Ecto neural progenitor cell (in vitro differentiated cells): ENCODE results near the gene SMIM44.
"Not testable (repeated sequence)": the region's sequence is repeated elsewhere in the genome, so short reads cannot be mapped to it uniquely, and the experiment has no call there.

ENCODE experiments used
- DNase-seq: peaks from one replicate; pipeline ENCODE4 v3.0.0-alpha.2; 2018; ENCODE audit warnings: low spot score

SMIM44 gene

DNA sequence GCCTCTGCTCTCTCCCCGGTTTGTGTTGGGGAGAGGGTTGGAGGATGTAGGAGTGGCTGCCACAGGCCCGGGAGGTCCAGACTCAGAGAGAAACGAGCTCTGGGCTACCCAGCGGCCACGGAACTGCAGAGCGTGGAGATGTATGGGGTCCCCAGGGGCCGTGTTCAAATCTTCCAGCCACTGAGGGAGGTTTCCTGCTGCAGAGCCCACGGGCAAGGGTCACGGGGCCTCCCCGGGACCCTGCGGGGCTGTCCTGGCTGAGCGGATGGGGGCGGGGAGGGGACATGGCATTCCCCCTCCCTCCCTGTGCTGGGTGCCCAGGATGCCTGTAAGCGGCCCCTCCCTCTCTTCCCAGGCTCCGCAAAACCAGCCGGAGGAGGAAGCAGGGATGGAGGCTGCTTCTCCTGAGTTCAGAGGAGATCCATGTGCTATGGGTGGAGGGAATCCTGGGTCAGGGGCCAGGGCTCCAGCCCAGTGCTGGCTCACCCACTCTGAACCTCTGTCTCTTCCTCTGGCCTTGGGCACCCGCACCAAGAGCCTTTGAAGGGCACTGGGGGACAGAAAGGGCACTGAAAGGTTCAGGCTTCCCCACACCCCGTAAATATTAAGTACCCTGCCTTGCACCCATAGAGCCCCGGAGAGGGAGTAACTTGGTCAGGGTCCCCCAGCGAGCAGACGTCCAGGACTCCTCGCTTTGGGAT lies 25.6 kb downstream of the SMIM44 start:
- DNase-seq = peak; percentile 47

DNA sequence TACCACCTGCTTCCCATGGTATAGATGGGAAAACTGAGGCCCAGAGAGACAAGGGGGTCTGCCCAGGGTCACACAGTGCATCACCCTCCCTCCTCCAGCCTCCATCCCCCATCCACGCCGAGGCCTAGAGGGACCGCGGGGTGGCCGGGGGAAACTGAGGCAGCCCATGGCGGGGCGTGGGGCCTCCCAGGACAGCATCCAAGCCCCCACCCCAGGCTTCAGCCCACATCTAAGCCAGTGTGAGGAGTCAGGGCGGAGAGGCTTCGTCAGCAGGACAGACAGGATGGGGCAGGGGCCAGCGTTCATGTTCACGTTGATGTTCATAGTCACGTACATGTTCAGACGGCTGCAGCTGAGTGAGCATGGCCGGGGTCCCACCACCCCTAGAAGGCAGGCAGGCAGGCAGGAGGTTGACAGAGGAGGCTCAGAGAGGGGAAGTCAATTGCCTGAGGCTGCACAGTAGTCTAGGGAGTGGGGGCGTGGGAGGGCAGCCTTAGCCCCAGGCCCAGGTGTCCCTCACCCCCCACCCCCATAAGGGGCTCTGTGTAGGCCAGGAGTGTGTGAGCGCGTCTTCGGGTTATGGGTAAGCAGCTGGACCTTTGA lies 26.2 kb downstream of the SMIM44 start:
- peak; percentile 47 for DNase-seq

DNA sequence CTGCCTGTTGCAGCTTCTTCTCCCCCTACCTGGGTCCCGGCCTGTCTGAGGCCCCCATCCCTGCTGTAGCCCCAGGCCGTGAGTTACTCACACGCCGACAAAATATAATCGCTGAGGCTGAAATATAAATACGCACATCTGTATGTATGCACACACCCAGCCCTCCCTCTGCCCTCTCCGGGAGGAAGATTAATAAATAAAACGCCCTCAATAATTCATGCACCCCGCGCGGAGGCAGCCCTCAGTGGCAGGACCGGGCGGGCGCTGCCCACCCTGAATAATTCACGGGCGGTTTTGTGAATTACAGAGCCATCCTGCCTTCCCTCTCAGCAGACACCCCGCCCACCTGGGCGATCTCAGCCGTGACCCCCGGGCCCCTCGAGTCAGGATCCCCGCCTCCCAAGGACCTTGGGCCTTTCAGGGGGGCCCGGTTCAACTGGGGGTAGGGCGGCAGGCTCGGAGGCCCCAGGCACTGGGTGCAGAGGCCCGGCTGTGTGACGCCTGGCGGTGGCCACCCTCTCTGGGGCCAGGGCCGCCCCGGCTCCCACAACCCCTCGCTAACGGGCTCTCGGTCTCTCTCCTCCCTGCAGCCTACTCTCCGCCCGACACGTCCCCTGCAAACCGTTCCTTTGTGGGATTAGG lies 27.2 kb downstream of the SMIM44 start:
- DNase-seq = no peak

DNA sequence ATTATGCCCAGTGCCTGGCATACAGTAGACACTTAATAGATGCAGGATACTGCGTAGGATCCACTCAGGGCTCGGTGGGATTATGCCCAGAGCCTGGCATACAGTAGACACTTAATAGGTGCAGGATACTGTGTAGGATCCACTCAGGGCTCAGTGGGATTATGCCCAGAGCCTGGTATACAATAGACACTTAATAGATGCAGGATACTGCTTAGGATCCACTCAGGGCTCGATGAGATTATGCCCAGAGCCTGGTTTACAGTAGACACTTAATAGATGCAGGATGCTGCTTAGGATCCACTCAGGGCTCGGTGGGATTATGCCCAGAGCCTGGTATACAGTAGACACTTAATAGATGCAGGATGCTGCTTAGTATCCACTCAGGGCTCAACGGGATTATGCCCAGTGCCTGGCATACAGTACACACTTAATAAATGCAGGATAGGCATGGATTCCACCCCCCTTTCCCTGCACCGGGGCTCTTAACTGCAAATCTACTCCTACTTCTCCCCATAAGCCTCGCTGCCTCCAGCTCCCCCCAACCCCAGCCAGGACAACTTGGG lies 27.8 kb downstream of the SMIM44 start:
- DNase-seq = no peak

DNA sequence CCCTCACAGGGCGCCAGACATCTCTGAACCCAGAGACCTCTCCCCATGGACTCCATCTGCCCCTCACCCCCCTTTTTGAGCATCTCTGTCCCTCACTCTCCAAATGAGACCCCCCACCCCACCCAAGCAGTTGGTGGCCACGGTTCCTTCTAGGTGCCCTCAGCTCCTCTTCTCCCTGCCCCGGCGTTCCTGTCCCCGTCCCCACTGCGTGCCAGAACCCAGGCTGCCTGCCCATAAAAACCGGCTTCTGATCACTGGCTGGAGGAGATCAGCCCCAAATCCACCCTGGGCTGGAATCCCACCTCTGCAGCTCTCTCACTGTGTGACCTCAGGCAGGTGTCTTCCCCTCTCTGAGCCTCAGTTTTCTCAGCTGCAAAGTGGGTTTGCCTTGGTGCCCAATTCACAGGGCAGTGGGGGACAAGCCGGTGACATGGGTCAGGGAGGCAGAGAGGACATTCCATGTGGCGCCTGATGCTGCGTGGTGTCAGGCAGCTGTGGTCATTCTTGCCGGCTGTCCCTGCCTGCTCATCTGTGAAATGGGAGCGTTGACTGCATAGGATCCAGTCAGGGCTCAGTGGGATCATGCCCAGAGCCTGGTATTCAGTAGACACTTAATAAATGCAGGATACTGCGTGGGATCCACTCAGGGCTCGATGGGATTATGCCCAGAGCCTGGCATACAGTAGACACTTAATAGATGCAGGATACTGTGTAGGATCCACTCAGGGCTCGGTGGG lies 28.4 kb downstream of the SMIM44 start:
- DNase-seq = no peak

DNA sequence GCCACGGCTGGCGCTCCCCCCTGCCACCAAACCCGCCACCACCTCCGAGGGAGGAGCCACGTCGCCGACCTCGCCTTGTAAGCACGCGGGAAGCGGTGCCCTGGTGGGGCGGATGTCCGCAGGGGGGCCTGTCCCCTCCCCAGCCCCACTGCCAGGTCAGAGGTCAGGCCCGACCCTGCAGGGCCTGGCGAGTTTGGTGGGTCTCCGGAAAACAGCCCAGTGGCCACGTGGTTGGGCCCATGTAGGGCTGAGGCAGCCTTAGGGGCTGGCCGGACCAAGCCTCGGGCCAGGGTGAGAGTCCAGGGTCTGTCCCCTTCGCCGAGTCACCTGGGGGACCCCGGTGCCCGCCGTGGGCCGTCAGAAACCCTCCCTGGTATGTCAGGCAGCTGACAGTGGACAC lies 29.4 kb downstream of the SMIM44 start:
- no peak for DNase-seq

DNA sequence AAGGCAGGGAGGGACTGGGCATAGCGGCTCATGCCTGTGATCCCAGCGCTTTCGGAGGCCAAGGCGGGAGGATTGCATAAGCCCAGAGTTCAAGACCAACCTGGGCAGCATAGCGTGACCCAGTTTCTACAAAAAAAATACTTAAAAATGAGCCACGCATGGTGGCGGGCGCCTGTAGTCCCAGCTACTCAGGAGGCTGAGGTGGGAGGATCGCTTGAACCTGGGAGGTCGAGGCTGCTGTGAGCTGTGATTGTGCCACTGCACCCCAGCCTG lies 30.4 kb downstream of the SMIM44 start:
- DNase-seq = not testable (repeated sequence)

DNA sequence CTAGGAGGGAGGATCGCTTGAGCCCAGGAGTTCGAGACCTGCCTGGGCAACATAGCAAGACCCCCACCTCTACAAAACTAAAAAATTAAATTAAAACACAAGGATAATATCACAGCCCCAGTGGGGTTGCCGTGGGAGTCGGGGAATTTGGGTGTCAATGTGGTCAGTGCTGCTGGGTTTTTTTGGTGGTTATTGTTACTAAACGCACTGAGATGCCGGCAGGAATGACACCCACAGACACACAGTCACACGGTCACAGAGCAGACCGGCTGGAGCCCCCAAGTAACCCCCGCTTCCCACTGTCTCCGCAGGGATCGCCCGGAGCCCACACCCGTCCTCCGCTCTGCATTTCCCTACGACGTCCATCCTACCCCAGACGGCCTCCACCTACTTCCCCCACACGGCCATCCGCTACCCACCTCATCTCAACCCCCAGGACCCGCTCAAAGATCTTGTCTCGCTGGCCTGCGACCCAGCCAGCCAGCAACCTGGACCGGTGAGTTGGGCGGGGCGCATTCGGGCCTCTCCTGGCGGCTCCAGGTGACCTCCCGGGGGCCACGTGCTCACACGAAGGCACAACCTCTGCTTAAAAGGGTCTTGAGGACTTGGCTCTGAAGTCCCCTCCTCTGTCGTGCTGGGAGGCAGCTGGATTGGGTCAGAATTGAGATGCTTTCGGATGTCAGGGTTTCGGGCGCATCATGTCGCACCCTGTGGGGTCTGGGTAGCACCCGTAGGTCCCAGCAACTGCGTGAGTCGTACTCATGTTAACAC lies 30.9 kb downstream of the SMIM44 start:
- no peak for DNase-seq

DNA sequence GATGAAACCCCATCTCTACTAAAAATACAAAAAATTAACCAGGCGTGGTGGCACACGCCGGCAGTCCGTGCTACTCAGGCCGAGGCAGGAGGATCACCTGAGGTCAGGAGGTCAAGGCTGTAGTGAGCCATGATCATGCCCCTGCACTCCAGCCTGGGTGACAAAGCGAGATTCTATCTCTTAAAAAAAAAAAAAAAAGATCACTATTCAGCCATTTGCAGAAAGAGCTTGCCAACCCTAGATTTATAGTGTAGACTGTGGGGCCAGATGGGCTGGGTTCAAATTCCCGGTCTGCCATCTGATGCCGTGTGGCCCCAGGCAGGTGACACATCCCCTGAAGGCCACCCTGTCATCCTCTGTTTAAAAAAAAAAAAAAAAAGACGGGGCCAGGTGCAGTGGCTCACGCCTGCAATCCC lies 31.8 kb downstream of the SMIM44 start:
- DNase-seq = no peak

DNA sequence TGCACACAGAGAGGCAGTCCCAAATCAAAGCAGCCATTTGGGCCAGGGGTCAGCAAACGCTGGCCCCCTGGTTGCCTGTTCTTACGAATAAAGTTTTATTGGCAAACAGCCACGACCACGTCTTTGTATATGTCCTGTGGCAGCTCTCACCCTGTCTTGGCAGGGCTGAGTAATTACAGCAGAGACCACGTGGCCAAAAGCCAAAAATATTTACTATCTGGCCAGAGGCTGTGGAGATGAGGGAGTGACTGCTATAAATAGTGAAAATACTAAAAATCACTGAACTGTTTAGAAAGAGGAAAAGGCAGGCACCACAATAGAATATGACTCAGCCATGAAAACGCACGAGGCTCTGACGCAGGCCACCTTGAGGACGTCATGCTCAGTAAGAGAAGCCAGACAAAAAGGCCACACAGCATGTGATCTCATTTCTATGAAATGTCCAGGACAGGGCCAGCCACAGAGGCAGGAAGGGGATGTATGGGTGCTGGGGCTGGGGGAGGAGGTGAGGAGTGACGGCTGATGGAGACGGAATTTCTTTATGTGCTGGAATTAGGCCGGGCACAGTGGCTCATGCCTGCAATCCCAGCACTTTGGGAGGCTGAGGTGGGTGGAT lies 32.3 kb downstream of the SMIM44 start:
- DNase-seq = no peak

DNA sequence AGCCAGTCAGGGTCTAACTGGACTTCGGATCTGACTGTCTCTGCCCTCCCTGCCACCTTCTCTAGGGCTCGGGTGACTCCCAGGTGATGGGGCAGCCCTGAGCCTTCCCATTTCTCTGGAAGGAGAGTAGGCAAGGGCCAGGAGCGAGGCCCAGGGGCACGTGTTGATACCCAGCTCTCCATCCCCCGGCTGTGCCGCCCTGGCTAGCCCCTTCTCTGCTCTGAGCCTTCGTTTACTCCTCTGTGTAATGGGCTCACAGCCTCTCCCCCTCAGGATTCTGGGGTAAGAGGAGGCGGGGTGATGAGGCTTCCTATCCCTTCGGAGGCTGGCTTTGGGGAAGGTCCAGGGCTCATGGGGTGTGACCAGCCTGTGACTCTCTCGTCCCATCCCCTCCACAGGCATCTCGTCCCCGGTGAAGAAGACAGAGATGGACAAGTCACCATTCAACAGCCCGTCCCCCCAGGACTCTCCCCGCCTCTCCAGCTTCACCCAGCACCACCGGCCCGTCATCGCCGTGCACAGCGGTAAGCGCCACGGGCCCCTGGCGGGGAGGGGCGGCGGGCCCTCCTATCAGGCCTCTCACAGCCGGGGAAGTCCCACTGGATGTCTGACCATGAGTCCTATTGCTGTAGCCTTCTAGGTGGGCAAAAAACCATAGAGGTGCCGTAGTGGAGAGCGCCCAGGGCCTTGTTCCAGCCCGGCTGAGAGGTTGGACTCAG lies 34.5 kb downstream of the SMIM44 start:
- no peak for DNase-seq

DNA sequence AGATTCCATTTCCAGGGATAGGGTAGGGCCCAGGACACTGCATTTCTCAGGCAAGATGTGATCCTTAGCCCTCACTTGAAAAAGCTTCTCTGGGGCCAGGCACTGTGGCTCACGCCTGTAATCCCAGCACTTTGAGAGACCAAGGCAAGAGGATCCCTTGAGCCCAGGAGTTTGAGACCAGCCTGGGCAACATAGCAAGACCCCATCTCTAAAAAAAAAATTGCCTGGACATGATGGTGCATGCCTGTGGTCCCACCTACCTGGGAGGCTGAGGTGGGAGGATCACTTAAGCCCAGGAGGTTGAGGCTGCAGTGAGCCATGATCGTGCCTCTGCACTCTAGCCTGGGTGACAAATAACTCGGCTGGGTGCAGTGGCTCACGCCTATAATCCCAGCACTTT lies 36.6 kb downstream of the SMIM44 start:
- not testable (repeated sequence) for DNase-seq

DNA sequence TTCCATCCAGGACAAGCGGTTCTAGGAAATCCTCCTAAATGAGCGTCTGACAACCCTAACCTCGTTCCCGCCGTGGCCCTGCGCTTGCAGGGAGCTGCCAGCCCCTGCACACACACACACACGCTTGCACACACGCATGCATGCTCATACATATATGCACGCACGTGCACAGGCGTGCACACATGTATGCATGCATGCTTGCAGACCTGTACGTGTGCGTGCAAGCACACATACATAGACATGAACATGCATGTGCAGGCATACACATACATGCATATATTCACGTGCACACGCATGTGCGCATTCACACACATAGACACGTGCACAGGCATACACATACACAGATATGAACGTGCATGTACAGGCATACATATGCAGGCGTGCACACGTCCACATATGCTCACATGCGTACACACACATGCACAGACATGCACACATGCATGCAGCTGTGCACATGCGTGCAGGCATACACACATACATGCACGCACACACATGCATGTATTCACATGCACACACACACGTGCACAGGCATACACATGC lies 38.5 kb downstream of the SMIM44 start:
- DNase-seq = no peak

DNA sequence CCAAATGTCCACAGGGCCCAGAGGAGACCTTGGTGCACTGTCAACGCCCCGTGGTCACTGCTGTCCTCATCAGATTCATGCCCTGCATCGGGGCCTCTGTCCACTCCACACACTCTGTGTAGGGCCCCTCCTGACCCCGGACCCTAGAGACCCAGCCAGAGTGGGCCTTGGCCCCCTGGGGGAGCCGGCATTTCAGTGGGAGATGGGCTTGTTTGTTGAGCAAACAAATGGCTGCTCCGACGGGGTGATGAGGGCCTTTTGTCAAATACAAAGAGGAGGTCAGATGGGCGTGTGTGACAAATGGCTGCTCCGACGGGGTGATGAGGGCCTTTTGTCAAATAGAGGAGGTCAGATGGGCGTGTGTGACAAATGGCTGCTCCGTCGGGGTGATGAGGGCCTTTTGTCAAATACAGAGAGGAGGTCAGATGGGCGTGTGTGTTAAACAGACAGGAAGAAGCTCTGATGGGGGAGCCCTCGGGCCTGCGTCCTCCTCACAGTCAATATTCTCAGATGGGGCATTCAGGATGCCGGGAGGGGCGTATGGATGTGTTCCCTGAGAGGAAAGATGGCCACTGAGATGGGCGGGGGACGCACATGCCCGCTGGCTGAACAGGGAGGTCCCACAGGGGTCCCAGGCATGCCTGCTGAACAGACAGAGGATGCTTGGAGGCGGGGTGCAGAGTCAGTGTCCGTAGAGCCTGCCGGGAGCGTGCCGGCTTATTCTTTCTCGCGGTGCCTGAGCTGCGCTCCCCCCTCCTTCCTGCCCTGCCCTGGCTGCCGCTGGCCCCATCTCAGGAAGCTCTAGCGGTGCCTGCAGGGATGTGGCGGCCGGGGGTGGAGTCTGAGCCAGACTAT lies 39.2 kb downstream of the SMIM44 start:
- DNase-seq = peak; percentile 92

DNA sequence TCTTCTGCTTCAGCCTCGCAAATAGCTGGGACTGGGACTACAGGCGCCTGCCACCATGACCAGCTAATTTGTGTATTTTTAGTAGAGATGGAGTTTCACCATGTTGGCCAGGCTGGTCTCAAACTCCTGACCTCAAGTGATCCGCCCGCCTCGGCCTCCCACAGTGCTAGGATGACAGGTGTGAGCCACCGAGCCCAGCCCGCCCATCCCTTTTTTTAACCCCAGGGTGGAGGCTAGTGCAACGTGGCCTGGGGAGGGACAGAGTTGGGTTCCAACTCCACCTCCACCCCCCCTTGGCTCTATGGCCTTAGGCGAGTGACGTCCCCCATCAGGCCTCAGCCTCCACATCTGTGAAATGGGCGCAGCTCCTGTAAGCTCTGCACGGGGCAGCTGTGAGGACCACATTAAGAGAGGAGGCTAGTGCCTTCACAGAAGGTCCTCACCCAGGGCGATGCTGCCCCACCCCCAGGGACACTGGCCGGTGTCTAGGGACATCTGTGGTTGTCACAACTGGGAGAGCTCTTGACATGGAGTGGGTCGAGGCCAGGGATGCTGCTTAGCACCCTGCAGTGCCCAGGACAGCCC lies 40.7 kb downstream of the SMIM44 start:
- no peak for DNase-seq

DNA sequence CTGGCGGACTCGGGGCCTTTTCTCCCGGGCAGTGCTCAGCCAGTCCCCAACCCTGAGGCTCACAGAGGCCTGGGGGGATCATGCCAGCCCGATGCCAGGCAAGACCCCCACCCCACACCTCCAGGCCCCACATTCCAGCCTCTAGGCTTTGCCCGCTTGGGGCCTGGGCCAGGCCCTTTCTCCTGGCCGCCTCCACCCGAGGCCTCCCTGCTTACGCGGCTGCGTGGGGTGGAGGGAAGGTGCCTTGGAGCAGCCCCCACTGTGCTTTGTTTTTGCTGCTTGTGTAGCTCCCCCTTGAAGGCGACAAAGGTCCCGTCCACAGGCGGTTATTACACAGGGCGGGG lies 41.3 kb downstream of the SMIM44 start:
- DNase-seq = no peak

DNA sequence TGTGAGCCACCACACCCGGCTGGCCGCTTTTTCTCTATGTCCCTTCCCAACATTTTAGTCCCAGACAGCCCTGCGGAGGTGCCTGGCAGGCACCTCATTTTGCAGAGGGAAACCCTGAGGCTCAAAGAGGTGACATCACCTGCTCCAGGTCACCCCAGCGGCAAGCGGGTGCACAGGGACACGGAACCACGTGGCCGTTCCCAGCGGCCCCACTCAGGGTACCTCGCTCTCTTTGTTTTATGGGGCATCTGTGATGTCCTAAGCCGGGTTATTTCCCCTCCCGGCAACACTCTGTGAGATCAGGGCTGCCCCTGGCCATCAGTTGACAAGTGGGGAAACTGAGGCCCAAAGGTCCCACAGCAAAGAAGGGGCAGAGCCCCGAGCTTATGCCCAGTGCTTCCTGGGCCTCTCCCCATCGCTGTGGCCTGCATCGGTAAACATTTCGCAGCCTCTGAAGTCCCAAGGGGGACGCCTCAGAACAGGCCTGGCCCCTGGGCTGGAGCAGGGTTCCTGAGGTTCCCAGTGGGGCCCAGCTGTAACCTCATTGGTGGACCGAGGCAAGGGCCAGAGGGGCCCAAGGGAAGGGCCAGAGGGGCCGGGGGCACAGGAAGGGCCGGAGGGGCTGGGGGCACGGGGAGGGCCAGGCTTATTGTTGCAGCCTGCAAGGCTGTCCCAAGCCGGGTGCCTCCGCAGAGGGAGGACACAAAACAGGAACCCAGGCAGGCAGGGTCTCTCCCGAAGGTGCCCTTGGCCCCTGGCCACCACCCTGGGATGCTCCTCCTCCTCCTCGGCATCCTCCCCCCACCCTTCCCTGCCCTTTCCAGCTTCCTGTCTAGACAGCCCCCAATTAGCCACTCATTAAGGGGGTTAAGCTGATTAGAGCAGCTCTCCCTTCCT lies 41.9 kb downstream of the SMIM44 start:
- no peak for DNase-seq

DNA sequence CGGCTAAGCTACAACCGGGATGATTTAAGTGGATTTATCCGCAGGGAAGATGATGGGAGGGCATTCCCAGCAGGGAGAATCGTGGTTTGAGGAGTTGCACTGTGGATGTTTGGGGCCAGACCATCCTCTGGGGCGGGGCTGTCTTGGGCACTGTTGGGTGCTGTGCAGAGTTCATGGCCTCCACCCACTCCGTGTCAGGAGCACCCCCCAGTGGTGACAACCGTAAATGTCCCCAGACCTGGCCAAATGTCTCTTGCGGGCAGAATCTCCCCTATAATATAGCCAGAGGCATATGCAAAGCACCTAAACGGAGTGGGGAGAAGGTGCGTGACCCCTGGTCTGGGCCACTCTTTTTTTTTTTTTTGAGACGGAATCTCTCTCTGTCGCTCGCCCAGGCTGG lies 43.2 kb downstream of the SMIM44 start:
- no peak for DNase-seq
